ENCODE results near the gene SLC27A2. TPM values are rescaled to one million over a fixed set of nuclear protein-coding genes. Genes with fewer than 3 reads are reported as not detected.
"Not testable (repeated sequence)": the region's sequence is repeated elsewhere in the genome, so short reads cannot be mapped to it uniquely, and the experiment has no call there.

The SLC27A2 gene
- total and polyA plus RNA-seq, 5 experiments from 2014 or later = 0.16 to 0.74 (median 0.21) TPM; not detected in 2

DNA sequence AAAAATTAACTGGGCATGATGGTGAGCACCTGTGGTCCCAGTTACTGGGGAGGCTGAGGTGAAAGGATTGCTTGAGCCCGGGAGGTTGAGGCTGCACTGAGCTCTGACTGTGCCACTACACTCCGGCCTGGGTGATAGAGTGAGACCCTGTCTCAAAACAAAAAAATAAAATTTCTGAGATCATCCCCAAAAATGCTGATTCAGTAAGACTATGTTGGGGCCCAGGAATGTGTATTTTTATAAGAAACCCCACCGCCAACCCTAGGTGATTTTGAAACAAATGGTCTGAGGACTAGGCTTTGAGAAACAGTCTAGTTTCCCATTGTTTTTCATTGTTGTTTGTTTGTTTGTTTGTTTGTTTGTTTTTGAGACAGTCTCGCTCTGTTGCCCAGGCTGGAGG is 4.1 kb downstream of the SLC27A2 start:
- peaks cover 9 to 38% (median 28%) of the 10 kb centered on the region in 5 donors for H3K27me3 Mint-ChIP-seq
- peaks cover 9 to 26% (median 13%) of the 10 kb centered on the region in 4 donors for H3K4me1 Mint-ChIP-seq
- H3K4me3 Mint-ChIP-seq = no peak overlapping the region
- no peaks in the 10 kb centered on the region for H3K9me3 Mint-ChIP-seq
- no peak for DNase-seq
- H3K36me3 Mint-ChIP-seq = peaks cover 0 to 2% (median 0%) of the 10 kb centered on the region in 3 donors
- POLR2A ChIA-PET = no interaction called here
- H3K27ac Mint-ChIP-seq = no peak overlapping the region
- ATAC-seq = no peak

DNA sequence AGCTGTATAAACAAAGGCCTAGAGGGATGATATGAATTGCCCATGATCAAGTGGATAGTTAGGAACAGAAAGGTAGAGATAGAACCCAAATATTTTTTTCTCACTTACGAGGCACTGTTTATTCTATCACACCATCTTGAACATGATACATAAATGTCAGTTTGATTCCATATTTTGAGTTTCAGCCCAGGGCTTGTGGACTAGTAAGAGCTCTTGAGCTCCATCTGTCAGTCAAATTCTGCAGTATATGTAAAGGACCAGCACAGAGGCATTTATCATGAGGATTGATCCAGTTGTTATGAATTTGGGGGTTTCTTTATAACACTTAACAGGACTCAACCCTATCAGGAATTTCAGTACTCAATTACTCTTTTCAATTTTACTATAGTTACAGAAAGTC is 4.8 kb downstream of the SLC27A2 start:
- peaks cover 9 to 23% (median 12%) of the 10 kb centered on the region in 4 donors for H3K4me1 Mint-ChIP-seq
- POLR2A ChIA-PET = no interaction called here
- H3K27ac Mint-ChIP-seq = no peak overlapping the region
- H3K9me3 Mint-ChIP-seq = no peaks in the 10 kb centered on the region
- no peak for ATAC-seq
- H3K27me3 Mint-ChIP-seq = peaks cover 6 to 31% (median 27%) of the 10 kb centered on the region in 5 donors
- peaks cover 0 to 2% (median 0%) of the 10 kb centered on the region in 3 donors for H3K36me3 Mint-ChIP-seq
- DNase-seq = no peak
- no peak overlapping the region for H3K4me3 Mint-ChIP-seq

DNA sequence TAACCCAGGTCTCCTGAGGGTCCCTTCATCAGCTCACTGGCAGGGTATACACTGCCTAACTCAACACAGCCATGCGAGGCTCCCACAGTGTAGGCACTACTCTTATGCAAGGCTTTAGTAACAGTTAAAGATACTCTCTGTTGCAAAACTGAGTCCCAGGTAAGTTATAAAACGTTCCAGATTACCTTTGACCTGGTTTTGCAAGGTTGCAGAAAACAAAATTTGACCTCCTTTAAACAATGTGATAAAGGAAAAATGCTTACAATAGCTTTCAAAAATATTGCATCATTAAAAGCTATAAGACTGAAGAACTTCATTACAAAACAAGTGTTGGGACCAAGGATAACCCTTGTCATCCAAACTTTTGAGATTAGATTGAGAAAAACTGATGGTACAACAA is 5.5 kb downstream of the SLC27A2 start:
- Mint-ChIP-seq H3K4me3 (no peak overlapping the region), H3K36me3 (peaks cover 0 to 2% (median 0%) of the 10 kb centered on the region in 3 donors), H3K27ac (no peak overlapping the region), H3K4me1 (peaks cover 7 to 23% (median 11%) of the 10 kb centered on the region in 4 donors), H3K27me3 (peaks cover 5 to 28% (median 23%) of the 10 kb centered on the region in 5 donors), H3K9me3 (no peaks in the 10 kb centered on the region)
- POLR2A ChIA-PET = no interaction called here
- ATAC-seq (no peak), DNase-seq (no peak)

DNA sequence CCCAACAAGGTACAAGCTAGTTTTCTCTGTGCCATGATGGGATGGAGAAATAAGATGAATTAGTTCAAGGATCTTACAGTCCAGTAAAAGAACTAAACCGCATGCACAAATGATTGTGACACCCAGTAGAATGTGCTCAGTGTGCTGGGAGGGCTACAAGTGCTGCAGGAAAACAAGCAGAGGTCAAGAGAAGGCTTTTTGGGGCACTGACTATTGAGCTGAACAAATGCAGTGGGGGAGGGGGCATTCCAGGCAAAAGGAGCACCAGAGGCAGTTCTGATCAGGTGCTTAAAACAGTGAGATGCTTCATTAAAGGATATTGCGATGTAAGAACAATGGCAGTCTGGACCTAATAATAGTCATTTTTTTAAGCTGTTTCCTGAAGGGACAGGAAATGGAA is 6.0 kb downstream of the SLC27A2 start:
- Mint-ChIP-seq H3K9me3 (no peaks in the 10 kb centered on the region), H3K27ac (no peak overlapping the region), H3K27me3 (peaks cover 2 to 25% (median 20%) of the 10 kb centered on the region in 5 donors), H3K4me1 (peaks cover 3 to 19% (median 6%) of the 10 kb centered on the region in 4 donors), H3K36me3 (no peaks in the 10 kb centered on the region), H3K4me3 (no peak overlapping the region)
- POLR2A ChIA-PET = no interaction called here
- DNase-seq = no peak
- no peak for ATAC-seq

DNA sequence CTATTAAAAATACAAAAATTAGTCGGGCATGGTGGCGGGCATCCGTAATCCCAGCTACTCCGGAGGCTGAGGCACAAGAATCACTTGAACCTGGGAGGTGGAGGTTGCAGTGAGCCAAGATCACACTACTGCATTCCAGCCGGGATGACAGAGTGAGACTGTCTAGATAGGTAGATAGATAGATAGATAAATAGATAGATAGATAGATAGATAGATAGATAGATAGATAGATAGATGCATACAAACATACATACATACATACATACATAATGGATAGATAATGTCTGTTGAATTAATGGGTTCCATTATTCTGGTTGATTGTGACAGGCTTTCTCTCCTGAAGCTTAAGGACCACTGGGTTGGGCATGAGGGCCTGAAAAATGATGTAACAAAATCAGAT is 6.8 kb downstream of the SLC27A2 start:
- Mint-ChIP-seq H3K27me3 (peaks cover 0 to 20% (median 12%) of the 10 kb centered on the region in 5 donors), H3K4me1 (peaks cover 0 to 11% (median 0%) of the 10 kb centered on the region in 4 donors)
- H3K4me3 Mint-ChIP-seq, DNase-seq, POLR2A ChIA-PET, H3K9me3 Mint-ChIP-seq, H3K27ac Mint-ChIP-seq, ATAC-seq, H3K36me3 Mint-ChIP-seq: not testable (repeated sequence)

DNA sequence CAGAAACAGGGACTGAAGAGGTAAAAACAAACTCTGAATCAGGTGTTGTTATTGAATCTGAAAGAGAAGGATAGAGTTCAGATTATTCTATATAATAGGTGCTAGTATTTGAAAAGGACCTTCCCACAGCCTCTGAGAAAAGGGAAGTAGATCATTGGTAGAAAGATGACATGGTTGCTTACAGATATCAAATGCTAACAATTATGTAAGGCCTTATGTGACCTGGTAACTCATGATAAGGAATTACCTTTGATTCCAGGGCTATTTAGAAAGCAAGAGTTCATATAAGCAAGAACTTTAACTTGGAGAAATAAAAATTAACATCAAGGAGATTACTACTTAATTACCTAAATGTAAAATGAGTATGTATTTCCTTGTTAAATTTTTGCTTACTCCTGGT is 7.6 kb downstream of the SLC27A2 start:
- DNase-seq (no peak), ATAC-seq (no peak)
- Mint-ChIP-seq H3K36me3 (no peaks in the 10 kb centered on the region), H3K4me3 (no peak overlapping the region), H3K27ac (no peak overlapping the region), H3K9me3 (no peaks in the 10 kb centered on the region), H3K4me1 (peaks cover 0 to 11% (median 0%) of the 10 kb centered on the region in 4 donors), H3K27me3 (peaks cover 0 to 20% (median 12%) of the 10 kb centered on the region in 5 donors)
- POLR2A ChIA-PET = no interaction called here

DNA sequence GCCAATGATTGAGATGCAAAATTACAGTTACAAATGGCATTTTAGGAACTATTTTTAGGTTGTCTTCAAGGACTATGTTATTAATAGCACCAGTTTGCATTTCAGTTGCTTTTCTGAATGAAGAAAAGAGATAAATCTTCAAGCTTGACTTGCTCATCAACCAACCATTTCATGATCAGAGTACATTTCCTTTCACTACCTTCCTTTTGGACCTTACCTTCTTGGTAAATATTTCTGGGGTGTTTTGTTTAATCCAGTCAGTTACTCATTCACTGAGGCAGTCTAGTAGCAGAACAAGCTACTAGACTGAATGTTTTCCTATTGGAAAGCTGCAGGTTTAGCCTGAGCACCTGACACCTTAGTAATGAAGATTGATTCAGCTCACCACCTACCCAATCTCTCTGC is 8.2 kb downstream of the SLC27A2 start:
- Mint-ChIP-seq H3K9me3 (no peaks in the 10 kb centered on the region), H3K27me3 (peaks cover 0 to 20% (median 12%) of the 10 kb centered on the region in 5 donors), H3K4me1 (peaks cover 0 to 11% (median 0%) of the 10 kb centered on the region in 4 donors), H3K36me3 (no peaks in the 10 kb centered on the region), H3K4me3 (no peak overlapping the region), H3K27ac (no peak overlapping the region)
- ATAC-seq = no peak
- POLR2A ChIA-PET = no interaction called here
- no peak for DNase-seq

DNA sequence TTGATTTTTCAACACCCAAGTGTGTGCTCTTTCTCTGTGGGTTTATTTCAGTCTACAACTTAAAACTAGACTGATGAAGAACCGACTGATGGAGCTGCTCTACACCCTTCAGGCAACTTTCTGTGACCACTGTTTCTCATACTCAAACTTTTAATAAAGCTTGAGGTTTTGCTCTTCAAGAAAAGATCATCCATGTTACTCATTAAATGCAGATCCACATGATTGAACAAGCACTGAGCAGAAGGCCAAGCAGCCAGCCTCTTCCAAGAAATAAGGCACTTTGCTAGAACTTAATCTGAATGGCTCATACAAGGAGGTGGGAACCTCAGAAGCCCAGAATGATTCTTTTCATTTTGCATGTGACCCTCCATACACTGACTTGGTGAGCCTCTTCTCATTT is 8.7 kb downstream of the SLC27A2 start:
- H3K4me1 Mint-ChIP-seq = peaks cover 0 to 11% (median 0%) of the 10 kb centered on the region in 4 donors
- H3K9me3 Mint-ChIP-seq = no peaks in the 10 kb centered on the region
- H3K4me3 Mint-ChIP-seq = no peak overlapping the region
- no peak overlapping the region for H3K27ac Mint-ChIP-seq
- POLR2A ChIA-PET = no interaction called here
- H3K36me3 Mint-ChIP-seq = no peaks in the 10 kb centered on the region
- DNase-seq (no peak), ATAC-seq (no peak)
- H3K27me3 Mint-ChIP-seq = peaks cover 0 to 20% (median 12%) of the 10 kb centered on the region in 5 donors

DNA sequence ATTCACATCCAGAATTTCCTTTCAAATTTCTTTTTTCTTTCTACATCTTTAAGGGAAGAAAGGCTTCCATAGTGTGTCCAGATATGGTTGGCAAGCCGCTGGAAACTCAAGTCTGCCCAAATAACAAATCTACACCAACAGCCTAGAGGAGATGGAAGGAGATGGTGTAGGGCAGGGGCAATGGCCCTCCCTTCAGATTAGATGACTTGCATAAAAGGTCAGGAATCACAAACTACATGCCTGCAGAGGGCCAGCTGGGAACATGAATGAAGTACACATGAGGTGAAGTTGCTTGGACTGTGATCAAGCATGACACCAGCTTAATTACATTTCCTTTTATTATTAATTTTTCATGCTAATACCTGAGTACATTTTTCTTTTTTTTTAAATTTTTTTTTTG is 10.2 kb downstream of the SLC27A2 start:
- POLR2A ChIA-PET = no interaction called here
- Mint-ChIP-seq H3K27ac (no peak overlapping the region), H3K4me1 (peaks cover 0 to 11% (median 0%) of the 10 kb centered on the region in 4 donors), H3K36me3 (no peaks in the 10 kb centered on the region), H3K27me3 (peaks cover 0 to 15% (median 4%) of the 10 kb centered on the region in 5 donors), H3K4me3 (no peak overlapping the region), H3K9me3 (no peaks in the 10 kb centered on the region)
- ATAC-seq (no peak), DNase-seq (no peak)

DNA sequence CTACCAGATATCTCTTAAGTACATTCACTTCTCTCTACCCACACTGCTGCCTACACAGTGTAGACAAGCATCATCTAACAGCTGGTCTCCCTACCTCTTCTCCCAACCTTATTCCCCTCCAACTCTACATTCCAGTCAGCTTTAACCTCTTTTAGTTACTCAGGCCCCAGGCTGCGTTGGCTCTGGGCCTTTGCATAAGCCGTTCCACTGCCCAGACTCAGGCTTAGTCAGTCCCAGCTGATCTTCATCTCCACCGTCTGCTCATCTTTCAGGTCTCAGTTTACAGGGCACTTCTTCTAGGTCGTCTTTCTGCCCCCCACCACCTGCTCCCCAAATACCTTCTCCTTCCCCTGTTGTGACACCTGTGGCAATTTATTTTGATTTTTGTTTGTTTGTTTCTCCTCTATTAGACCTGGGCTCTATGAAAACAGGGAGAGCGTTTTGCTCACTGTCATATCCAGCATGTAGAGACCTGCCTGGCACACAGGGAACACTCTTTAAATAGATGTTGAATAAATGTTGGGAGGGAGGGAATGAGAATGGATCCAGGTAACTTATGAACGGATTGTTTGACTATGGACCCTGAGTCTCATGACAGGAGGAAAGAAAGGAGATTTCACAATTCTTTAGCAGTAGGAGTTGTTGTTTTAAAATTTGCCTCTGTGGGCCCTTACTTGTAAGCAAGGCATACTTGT is 11.1 kb downstream of the SLC27A2 start:
- DNase-seq (no peak), ATAC-seq (no peak)
- peaks cover 0 to 11% (median 0%) of the 10 kb centered on the region in 4 donors for H3K4me1 Mint-ChIP-seq
- H3K27me3 Mint-ChIP-seq = peaks cover 0 to 10% (median 2%) of the 10 kb centered on the region in 5 donors
- no peak overlapping the region for H3K4me3 Mint-ChIP-seq
- H3K9me3 Mint-ChIP-seq = no peaks in the 10 kb centered on the region
- POLR2A ChIA-PET = no interaction called here
- H3K27ac Mint-ChIP-seq = no peak overlapping the region
- no peaks in the 10 kb centered on the region for H3K36me3 Mint-ChIP-seq

DNA sequence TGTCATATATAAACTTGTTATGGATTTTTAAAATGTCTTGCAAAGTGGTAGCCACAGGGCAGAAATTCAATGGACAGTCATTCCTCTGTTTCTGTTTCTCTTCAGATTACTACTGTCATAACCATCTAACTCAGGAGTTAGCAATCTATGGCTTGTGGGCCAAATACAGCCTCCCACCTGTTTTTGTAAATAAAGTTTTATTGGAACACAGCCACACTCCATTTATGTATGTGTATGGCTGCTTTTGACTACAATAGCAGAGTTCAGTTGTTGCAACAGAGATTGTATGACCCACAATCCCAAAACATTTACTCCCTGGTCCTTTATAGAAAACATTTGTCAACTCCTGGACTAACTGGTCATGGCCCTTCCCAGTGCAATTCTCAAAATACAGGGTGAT is 20.0 kb downstream of the SLC27A2 start:
- H3K36me3 Mint-ChIP-seq = no peaks in the 10 kb centered on the region
- no peak overlapping the region for H3K27ac Mint-ChIP-seq
- no peak for DNase-seq
- H3K9me3 Mint-ChIP-seq = no peaks in the 10 kb centered on the region
- H3K27me3 Mint-ChIP-seq = peaks cover 0 to 2% (median 0%) of the 10 kb centered on the region in 5 donors
- no peaks in the 10 kb centered on the region for H3K4me1 Mint-ChIP-seq
- POLR2A ChIA-PET = no interaction called here
- ATAC-seq = no peak
- H3K4me3 Mint-ChIP-seq = no peak overlapping the region

DNA sequence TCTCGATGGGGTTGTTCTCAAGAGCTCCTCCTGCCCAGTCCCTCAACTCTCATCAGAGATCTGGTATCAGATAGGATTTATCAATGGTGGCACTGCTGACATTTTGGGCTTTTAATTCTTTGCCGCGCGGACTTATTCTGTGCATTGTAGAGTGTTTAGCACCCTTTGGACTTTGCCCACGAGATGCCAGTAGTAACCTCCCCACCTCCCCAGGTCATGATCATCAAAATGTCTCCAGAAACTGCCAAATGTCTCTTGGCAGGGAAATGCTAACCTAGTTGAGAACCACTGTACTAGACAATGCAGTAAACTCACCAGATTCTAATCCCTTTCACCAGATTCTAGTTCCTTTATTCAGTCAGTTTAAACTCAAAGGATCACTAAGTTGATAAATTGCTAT is 24.0 kb downstream of the SLC27A2 start:
- Mint-ChIP-seq H3K4me1 (no peaks in the 10 kb centered on the region), H3K4me3 (no peak overlapping the region), H3K27me3 (peaks cover 0 to 19% (median 12%) of the 10 kb centered on the region in 5 donors), H3K27ac (no peak overlapping the region), H3K9me3 (peaks cover 0 to 14% (median 1%) of the 10 kb centered on the region in 9 donors), H3K36me3 (peaks cover under 1 to 7% (median 5%) of the 10 kb centered on the region in 3 donors)
- no peak for DNase-seq
- ATAC-seq = no peak
- POLR2A ChIA-PET = no interaction called here

DNA sequence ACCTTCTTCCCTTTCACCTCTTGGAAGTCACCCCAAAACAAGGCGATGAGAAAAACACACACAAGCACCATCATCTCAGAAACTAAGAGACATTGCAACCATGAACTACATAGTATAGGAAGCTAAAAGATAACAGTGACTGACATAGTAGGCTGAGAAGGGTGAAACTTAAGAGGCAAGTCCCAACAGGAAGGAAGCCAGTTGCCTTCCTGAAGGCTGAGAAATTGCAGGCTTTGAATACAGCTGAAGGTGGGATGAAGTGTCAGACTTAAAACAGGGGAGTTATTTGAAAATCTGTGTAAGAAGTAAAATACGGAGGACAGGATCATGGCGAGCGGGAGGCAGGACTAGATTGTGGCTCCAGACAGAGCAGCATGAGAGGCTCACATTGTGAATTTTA is 27.8 kb downstream of the SLC27A2 start:
- POLR2A ChIA-PET = no interaction called here
- H3K4me3 Mint-ChIP-seq = no peak overlapping the region
- H3K9me3 Mint-ChIP-seq = peaks cover 9 to 32% (median 21%) of the 10 kb centered on the region in 9 donors
- H3K4me1 Mint-ChIP-seq = no peaks in the 10 kb centered on the region
- no peak for DNase-seq
- H3K27ac Mint-ChIP-seq = no peak overlapping the region
- H3K27me3 Mint-ChIP-seq = peaks cover 0 to 39% (median 14%) of the 10 kb centered on the region in 5 donors
- ATAC-seq = no peak
- peaks cover 5 to 25% (median 14%) of the 10 kb centered on the region in 3 donors for H3K36me3 Mint-ChIP-seq

Data from naive thymus-derived CD8-positive, alpha-beta T cell (primary cell).